Activated CD4-positive, alpha-beta T cell treated with anti-CD3 and anti-CD28 coated beads, Interleukin-2, amount 50 U/mL, for 16 hours (primary cell): ENCODE data around the gene ATP6V1B1.

Source experiments
- DNase-seq: peaks from one replicate; pipeline ENCODE4 v3.0.0-alpha.2; 2020

The ATP6V1B1 gene

GRCh38 chr2:70978341-70979179 is 42.9 kb downstream of the ATP6V1B1 start, which contains the start of gene ANKRD53:
Gene ANKRD53 (plus strand): TSS chr2:70978630. CDS start chr2:70978646, 16 bp downstream.
- DNase-seq = no peak

- no peak for DNase-seq
Measured at GRCh38 chr2:70979180-70979488, 43.4 kb downstream of the ATP6V1B1 start.

GRCh38 chr2:70979626-70980025 is 43.9 kb downstream of the ATP6V1B1 start:
- DNase-seq = no peak

GRCh38 chr2:70981421-70981820 is 45.7 kb downstream of the ATP6V1B1 start:
- DNase-seq = no peak

- no peak for DNase-seq
Measured at GRCh38 chr2:70981866-70982810, 46.4 kb downstream of the ATP6V1B1 start.

DNA sequence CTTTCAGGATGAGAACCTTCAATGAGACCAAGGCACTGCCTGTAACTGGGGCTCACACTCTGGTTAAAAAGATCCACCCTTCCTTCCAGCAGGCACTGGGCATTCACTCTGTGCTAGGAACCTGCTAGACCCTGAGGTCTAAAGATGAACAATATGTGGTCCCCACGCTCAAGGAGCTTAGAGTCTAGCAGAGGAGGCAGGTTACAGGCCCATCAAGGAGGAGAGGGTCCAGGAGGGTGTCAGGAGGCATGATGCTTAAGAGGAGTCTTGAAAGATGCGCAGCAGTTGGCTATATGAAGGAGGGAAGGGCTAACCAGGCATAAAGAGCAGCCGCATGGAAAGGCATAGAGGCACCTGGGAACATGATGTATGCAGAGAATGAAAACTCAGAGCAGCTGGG is 47.3 kb downstream of the ATP6V1B1 start:
- DNase-seq = no peak

- no peak for DNase-seq
Measured at GRCh38 chr2:70983506-70984227, 48.0 kb downstream of the ATP6V1B1 start.

- no peak for DNase-seq
Measured at GRCh38 chr2:70984228-70984575, 48.5 kb downstream of the ATP6V1B1 start.

DNA sequence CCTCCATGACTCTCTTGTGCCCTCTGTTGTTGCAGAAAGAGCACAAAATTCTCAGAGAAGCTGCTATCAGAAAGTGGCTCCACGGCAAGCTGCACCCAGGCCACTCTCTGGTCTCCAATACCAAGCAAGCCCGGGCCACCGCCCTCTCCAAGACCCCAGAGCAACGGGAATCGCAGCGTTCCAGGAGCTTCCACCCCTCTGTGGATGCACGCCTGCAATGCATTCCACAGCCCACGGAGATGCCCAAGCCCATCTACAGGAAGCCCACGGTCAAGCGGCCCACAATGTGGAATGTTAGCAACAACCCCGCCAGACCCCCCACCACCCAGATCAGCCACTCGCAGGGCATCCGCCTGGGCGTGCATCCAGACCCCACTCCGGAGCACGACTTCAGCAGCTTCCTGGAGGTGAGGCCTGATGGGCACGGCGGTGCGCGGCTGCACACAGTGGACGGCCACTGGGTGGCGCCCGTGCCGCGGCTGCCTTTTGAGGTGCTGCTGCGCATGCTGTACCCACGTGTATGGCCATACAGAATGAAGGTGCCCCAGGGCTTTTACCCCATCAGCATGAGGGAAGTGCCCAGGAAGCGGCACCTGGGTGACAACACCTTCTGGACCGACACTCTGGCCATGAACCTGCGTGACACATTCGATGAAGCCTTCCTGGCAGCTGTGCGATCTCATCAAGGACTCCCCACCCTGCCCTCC is 49.0 kb downstream of the ATP6V1B1 start:
- peak; percentile 83 for DNase-seq

GRCh38 chr2:70985283-70985688 is 49.6 kb downstream of the ATP6V1B1 start:
- no peak for DNase-seq

- DNase-seq = no peak
Measured at GRCh38 chr2:70985956-70986355, 50.3 kb downstream of the ATP6V1B1 start.

- no peak for DNase-seq
Measured at GRCh38 chr2:70986499-70987189, 50.9 kb downstream of the ATP6V1B1 start.

GRCh38 chr2:70987386-70987785 is 51.7 kb downstream of the ATP6V1B1 start:
- DNase-seq = no peak

GRCh38 chr2:70988151-70988550 is 52.5 kb downstream of the ATP6V1B1 start:
- DNase-seq = no peak

- DNase-seq = no peak
Measured at GRCh38 chr2:70988726-70989648, 53.3 kb downstream of the ATP6V1B1 start.

DNA sequence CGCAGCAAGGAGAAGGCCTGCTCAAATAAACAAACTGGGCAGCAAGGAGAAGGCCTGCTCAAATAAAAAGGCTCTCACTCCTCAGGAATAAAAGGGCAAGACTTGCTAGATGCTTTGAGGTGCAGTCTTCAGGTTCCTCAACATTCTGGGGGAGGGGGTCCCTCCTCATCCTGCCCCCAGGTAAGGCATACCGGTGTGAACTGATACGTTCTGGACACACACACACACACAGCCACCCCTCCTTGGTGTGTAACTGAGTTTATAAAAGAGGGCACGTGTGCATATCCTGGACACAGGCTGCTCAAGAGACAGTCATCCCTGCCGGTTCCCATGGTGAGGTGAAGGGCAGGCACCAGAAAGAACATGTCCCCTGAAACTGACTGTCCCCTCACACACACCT is 54.5 kb downstream of the ATP6V1B1 start:
- DNase-seq = no peak

GRCh38 chr2:70991142-70991541 is 55.4 kb downstream of the ATP6V1B1 start:
- DNase-seq = no peak

DNA sequence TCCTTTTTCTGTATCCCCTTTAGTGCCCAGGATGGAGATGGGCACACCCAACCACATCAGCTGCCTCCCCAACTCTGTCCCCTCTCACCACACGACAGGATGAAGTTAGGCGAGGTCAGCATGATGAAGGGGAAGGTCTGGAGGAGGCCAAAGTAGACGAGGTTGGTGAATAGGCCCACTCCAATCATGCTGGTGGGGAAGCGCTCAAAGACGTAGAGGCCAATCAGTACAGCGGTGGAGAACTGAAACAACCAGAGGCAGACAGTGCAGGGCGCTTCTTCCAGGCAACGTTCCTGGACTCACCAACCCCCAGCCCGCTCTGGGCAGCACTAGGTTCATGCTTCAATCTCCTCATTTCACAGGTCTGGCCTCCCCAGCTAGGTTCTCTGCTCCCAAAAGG is 56.0 kb downstream of the ATP6V1B1 start:
- DNase-seq = no peak

DNA sequence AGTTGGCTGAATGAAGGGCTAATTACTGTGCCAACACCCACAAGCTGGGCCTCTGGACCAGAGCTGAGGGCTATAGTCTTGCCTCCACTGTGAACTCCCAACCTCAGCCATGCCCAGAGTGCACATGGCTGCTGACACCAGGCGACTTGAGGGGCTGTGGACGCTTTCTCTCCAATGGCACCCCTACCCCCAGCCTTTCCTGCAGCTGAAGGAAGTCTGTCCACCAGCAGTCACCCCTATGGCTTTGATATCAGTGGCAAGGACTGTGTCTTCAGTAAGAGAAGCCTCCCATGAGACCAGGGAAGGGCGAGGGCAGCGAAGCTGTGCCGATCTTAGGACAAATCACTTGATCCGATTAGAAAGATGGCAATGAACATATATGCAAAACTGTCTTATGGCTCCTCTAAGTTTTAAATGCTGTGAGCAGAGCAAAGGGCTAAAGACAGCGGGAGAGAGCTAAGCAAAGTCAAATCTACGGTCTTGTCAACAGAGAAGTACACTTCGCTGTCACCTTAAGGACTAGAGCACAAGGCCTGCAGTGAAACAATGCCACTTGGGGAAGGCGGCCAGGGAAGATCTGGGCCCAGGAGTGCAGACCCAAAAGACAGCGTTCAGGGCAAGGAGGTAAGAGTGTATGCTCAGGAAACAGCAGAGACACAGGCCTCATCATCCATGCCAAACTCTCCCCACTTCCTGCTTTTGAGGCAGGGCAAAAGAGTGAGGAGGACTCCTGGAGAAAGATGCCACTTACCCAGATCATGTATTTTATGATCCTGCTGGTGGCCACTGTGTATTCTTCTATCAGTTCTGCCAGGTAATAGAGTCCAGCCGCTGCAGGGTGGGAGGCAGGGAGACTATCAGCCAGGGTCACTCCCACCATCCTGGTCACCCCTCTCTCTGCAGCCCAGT is 57.5 kb downstream of the ATP6V1B1 start:
- DNase-seq = no peak
